ENCODE data around the gene SMIM38.
"Not testable (repeated sequence)": the region's sequence is repeated elsewhere in the genome, so short reads cannot be mapped to it uniquely, and the experiment has no call there.

GRCh38 chr11:69134182-69134581 is 21.6 kb upstream of the SMIM38 start:
- TF ChIP-seq POLR2AphosphoS5 (IDR thresholded peaks at IDR 0.05; ENCODE audit: borderline replicate concordance, low read depth, low read length); EZH2 (IDR thresholded peaks at IDR 0.05): not testable (repeated sequence)
